Cardiac muscle cell (in vitro differentiated cells and primary cell): Measurements from ENCODE around the gene INTS6. TPM values are rescaled to one million over a fixed set of nuclear protein-coding genes. Genes with fewer than 3 reads are reported as not detected.

Experiments used
- DNase-seq, 2 donors: peaks; one replicate each; pipeline versions ENCODE4 v3.0.0 to v3.0.0-alpha.2; 2010 to 2017; ENCODE audit warnings: low read depth in 1 of 2, low spot score in 1 of 2
- H3K27ac ChIP-seq: fragments of 200-600 bp; sonication (generic); 2 replicates; pipeline ENCODE4 v1.5.1; 2016
- H3K27me3 ChIP-seq: fragments of 200-600 bp; sonication (generic); 2 replicates; pipeline ENCODE4 v1.6.0; 2016; ENCODE audit warnings: control low read depth
- H3K36me3 ChIP-seq: fragments of 200-600 bp; sonication (generic); 2 replicates; pipeline ENCODE4 v1.5.1; 2016; ENCODE audit warnings: control low read depth
- H3K4me1 ChIP-seq: fragments of 200-600 bp; sonication (generic); 2 replicates; pipeline ENCODE4 v1.8.1; 2017; ENCODE audit warnings: low read depth, mild to moderate bottlenecking, mixed run types
- H3K4me3 ChIP-seq: fragments of 200-600 bp; sonication (generic); 2 replicates; pipeline ENCODE4 v1.5.1; 2016; ENCODE audit warnings: mild to moderate bottlenecking
- H3K9me3 ChIP-seq: fragments of 200-600 bp; sonication (generic); 2 replicates; pipeline ENCODE4 v1.5.1; 2017; ENCODE audit warnings: low read depth, mild to moderate bottlenecking, control low read depth
- CTCF ChIP-seq: IDR thresholded peaks from 2 replicates; pipeline ENCODE4 v1.5.1; 2012; ENCODE audit warnings: low read depth, mild to moderate bottlenecking, low read length
- polyA plus RNA-seq: library from polyadenylated mRNA; unstranded; fragments of >200 nt; fragmentation: Nextera tagmentation; extraction: Ambion mirVana; gene quantifications from 2 replicates; pipeline ENCODE4 v1.2.1, GENCODE V29; 2016
- total RNA-seq: library from RNA; depleted of rRNA; stranded (reverse); fragments of >200 nt; gene quantifications from 2 replicates; pipeline ENCODE4 v1.2.3, GENCODE V29; 2016

The INTS6 gene
- total and polyA plus RNA-seq, 2 experiments from 2014 or later, result 22.5 to 29.7 TPM

- no peak for TF ChIP-seq CTCF
- peak in 1 of 2 donors; percentile 20 for DNase-seq
- no peak overlapping the region for H3K4me3 ChIP-seq
- no peaks in the 10 kb centered on the region for H3K9me3 ChIP-seq
- no peaks in the 10 kb centered on the region for H3K4me1 ChIP-seq
- H3K27ac ChIP-seq, result no peak overlapping the region
- H3K27me3 ChIP-seq, result no peaks in the 10 kb centered on the region
- H3K36me3 ChIP-seq, result no peaks in the 10 kb centered on the region
Measured at GRCh38 chr13:51500687-51501086, 47.9 kb upstream of the INTS6 start.

GRCh38 chr13:51499841-51500240 lies 47.0 kb upstream of the INTS6 start:
- no peak for DNase-seq
- H3K4me3 ChIP-seq, result no peak overlapping the region
- H3K9me3 ChIP-seq, result no peaks in the 10 kb centered on the region
- H3K4me1 ChIP-seq, result no peaks in the 10 kb centered on the region
- no peak overlapping the region for H3K27ac ChIP-seq
- no peaks in the 10 kb centered on the region for H3K36me3 ChIP-seq
- TF ChIP-seq CTCF, result no peak
- no peaks in the 10 kb centered on the region for H3K27me3 ChIP-seq

GRCh38 chr13:51495316-51495715 lies 42.5 kb upstream of the INTS6 start:
- no peaks in the 10 kb centered on the region for H3K9me3 ChIP-seq
- no peak for DNase-seq
- H3K27ac ChIP-seq, result no peak overlapping the region
- no peaks in the 10 kb centered on the region for H3K4me1 ChIP-seq
- no peaks in the 10 kb centered on the region for H3K27me3 ChIP-seq
- TF ChIP-seq CTCF, result no peak
- H3K4me3 ChIP-seq, result no peak overlapping the region
- H3K36me3 ChIP-seq, result no peaks in the 10 kb centered on the region

GRCh38 chr13:51494156-51494555 lies 41.3 kb upstream of the INTS6 start:
- TF ChIP-seq CTCF, result no peak

GRCh38 chr13:51488212-51488611 lies 35.4 kb upstream of the INTS6 start:
- Histone ChIP-seq H3K27me3 (no peaks in the 10 kb centered on the region), H3K27ac (no peak overlapping the region), H3K9me3 (no peaks in the 10 kb centered on the region), H3K36me3 (no peaks in the 10 kb centered on the region), H3K4me1 (no peaks in the 10 kb centered on the region), H3K4me3 (no peak overlapping the region)
- TF ChIP-seq CTCF, result no peak
- no peak for DNase-seq

More at GRCh38 chr13:51494156-51494555, 41.3 kb upstream of the INTS6 start:
- no peaks in the 10 kb centered on the region for H3K27me3 ChIP-seq
- no peak overlapping the region for H3K27ac ChIP-seq
- no peaks in the 10 kb centered on the region for H3K4me1 ChIP-seq
- H3K9me3 ChIP-seq, result no peaks in the 10 kb centered on the region
- no peak overlapping the region for H3K4me3 ChIP-seq
- no peaks in the 10 kb centered on the region for H3K36me3 ChIP-seq
- peak in 1 of 2 donors; percentile 25 for DNase-seq

GRCh38 chr13:51481656-51482055 lies 28.8 kb upstream of the INTS6 start:
- Histone ChIP-seq H3K4me1 (no peaks in the 10 kb centered on the region), H3K27me3 (no peaks in the 10 kb centered on the region), H3K9me3 (no peaks in the 10 kb centered on the region), H3K4me3 (no peak overlapping the region), H3K27ac (no peak overlapping the region), H3K36me3 (no peaks in the 10 kb centered on the region)
- no peak for TF ChIP-seq CTCF
- no peak for DNase-seq
